GM12878 (cell line): ENCODE measurements around the gene GRIK4. TPM values are rescaled to one million over a fixed set of nuclear protein-coding genes. Genes with fewer than 3 reads are reported as not detected.

ENCODE experiments used
- ATAC-seq: fragments of 200-7000 bp; cut with Tn5 transposase; 3 replicates; pipeline ENCODE4 v1.9.1; 2020; ENCODE audit warnings: mild to moderate bottlenecking, moderate library complexity
- BruUV-seq: library from RNA; stranded (reverse); fragments of 400-500 nt; replicated peaks from 2 replicates; lab custom pipeline; 2021; lab: Mats Ljungman, UMichigan
- CTCF ChIA-PET: fragments of 300-600 bp; sonication (Branson Sonifier 250); formaldehyde crosslinking; extraction: SDS; loops from one replicate; lab custom pipeline; 2021; ENCODE audit warnings: inconsistent platforms; lab: Yijun Ruan, JAX
- POLR2A ChIA-PET: fragments of 350-600 bp; formaldehyde crosslinking; extraction: SDS; loops from one replicate; lab custom pipeline; 2021; ENCODE audit warnings: inconsistent platforms; lab: Charles Lee
- RAD21 ChIA-PET: fragments of 300-600 bp; sonication (Branson Sonifier 250); formaldehyde crosslinking; loops from one replicate; lab custom pipeline; 2023; ENCODE audit warnings: antibody characterized with exemption; ENCODE audit not compliant: unreplicated experiment; lab: Charles Lee
- SMC1A ChIA-PET: fragments of 300-600 bp; sonication (Branson Sonifier 250); formaldehyde crosslinking; loops from one replicate; lab custom pipeline; 2023; ENCODE audit not compliant: unreplicated experiment, uncharacterized antibody; lab: Charles Lee
- DNase-seq: peaks from one replicate; pipeline ENCODE4 v3.0.0-alpha.2; 2011; ENCODE audit warnings: low read depth, low spot score
- FAIRE-seq: peaks from 3 replicates; lab custom pipeline; 2011; peaks lifted over from hg19 to GRCh38; lab: Jason Lieb, UNC
- H2AFZ ChIP-seq: 2 replicates; pipeline ENCODE4 v1.6.0; 2011; ENCODE audit warnings: low read depth, low read length, control low read depth; ENCODE audit not compliant: control insufficient read depth
- H3K27ac ChIP-seq: 2 replicates; pipeline ENCODE4 v1.5.1; 2011; ENCODE audit warnings: control low read depth; ENCODE audit not compliant: control insufficient read depth, insufficient read depth
- H3K27me3 ChIP-seq, 2 experiments: replicated peaks in 1 of 2; 2 replicates each; pipeline versions ENCODE4 v1.6.0 to v1.6.1; 2011; ENCODE audit warnings: low read length in 1 of 2; ENCODE audit not compliant: control insufficient read depth in 2 of 2, insufficient read depth in 2 of 2
- H3K36me3 ChIP-seq, 2 experiments: 2 replicates each; pipeline ENCODE4 v1.5.1; 2011; ENCODE audit warnings: low read length in 1 of 2; ENCODE audit not compliant: control insufficient read depth in 2 of 2, insufficient read depth in 2 of 2
- H3K4me1 ChIP-seq: 2 replicates; pipeline ENCODE4 v1.6.1; 2011; ENCODE audit warnings: mild to moderate bottlenecking, low read length, moderate library complexity, mixed read lengths; ENCODE audit not compliant: control insufficient read depth, insufficient read depth
- H3K4me2 ChIP-seq: 2 replicates; pipeline ENCODE4 v1.6.0; 2011; ENCODE audit warnings: control low read depth; ENCODE audit not compliant: control insufficient read depth, insufficient read depth
- H3K4me3 ChIP-seq: fragments of 200-600 bp; sonication (generic); 2 replicates; pipeline ENCODE4 v1.5.1; 2016
- H3K79me2 ChIP-seq: 2 replicates; pipeline ENCODE4 v1.6.0; 2011; ENCODE audit warnings: low read length; ENCODE audit not compliant: control insufficient read depth, insufficient read depth
- H3K9ac ChIP-seq: 2 replicates; pipeline ENCODE4 v1.8.0; 2011; ENCODE audit warnings: low read length, control low read depth, mixed read lengths; ENCODE audit not compliant: control insufficient read depth, insufficient read depth
- H3K9me3 ChIP-seq: replicated peaks from 3 replicates; pipeline ENCODE4 v1.5.1; 2011; ENCODE audit warnings: mild to moderate bottlenecking, low read length; ENCODE audit not compliant: control insufficient read depth, insufficient read depth
- H4K20me1 ChIP-seq: 2 replicates; pipeline ENCODE4 v1.6.0; 2011; ENCODE audit not compliant: control insufficient read depth, insufficient read depth
- HSF1 ChIP-seq: fragments of 150-350 bp; IDR thresholded peaks from 2 replicates; pipeline ENCODE4 v1.6.1; 2014; ENCODE audit warnings: mild to moderate bottlenecking, low read depth, low read length
- RCOR1 ChIP-seq: conservative IDR thresholded peaks from 2 replicates; pipeline ENCODE4 v1.6.1; 2012; ENCODE audit warnings: low read depth, low read length, improper control_type of control experiment
- RELA ChIP-seq: fragments of 450-650 bp; IDR thresholded peaks from 2 replicates; pipeline ENCODE4 v1.8.0; 2014; ENCODE audit warnings: borderline replicate concordance; ENCODE audit not compliant: partially characterized antibody
- SKIL ChIP-seq: fragments of 450-650 bp; IDR thresholded peaks from 2 replicates; pipeline ENCODE4 v1.6.1; 2017; ENCODE audit warnings: mild to moderate bottlenecking, low read depth, inconsistent platforms; ENCODE audit not compliant: poor library complexity, severe bottlenecking
- ZNF622 ChIP-seq: fragments of 450-650 bp; IDR thresholded peaks from 2 replicates; pipeline ENCODE4 v1.6.1; 2017; ENCODE audit warnings: mild to moderate bottlenecking, inconsistent platforms
- WGBS: methylation state at CpG from one replicate; pipeline ENCODE4 v1.1.6; 2016; ENCODE audit warnings: low lambda C conversion rate; ENCODE audit not compliant: insufficient replicate concordance, insufficient coverage; ENCODE audit errors: missing lambda C conversion rate; 5-methylcytosine and 5-hydroxymethylcytosine counted together
- in situ Hi-C: fragments of 300-500 bp; cut with MboI; formaldehyde crosslinking; loops from 9 replicates; pipeline ENCODE4 v1.14.3; 2018; ENCODE audit warnings: mixed read lengths
- intact Hi-C: fragments of 100-400 bp; cut with micrococcal nuclease; formaldehyde crosslinking; loops from one replicate; pipeline ENCODE4 v1.14.2; 2022; ENCODE audit not compliant: unreplicated experiment
- polyA plus RNA-seq, 11 experiments: library from polyadenylated mRNA; depleted of rRNA in 4 of 11; unstranded in 6 of 11; stranded (reverse) in 5 of 11; fragments of >200 nt; fragmentation: Nextera tagmentation in 4 of 11; fragmentation: Illumina TruSeq in 1 of 11; extraction: Ambion mirVana in 4 of 11; extraction: Trizol in 1 of 11; gene quantifications; 1 replicate in 1 of 11; 2 replicates in 10 of 11; pipeline versions ENCODE4 v1.2.1 to v1.2.3, GENCODE V29; 2011 to 2016; ENCODE audit warnings: inconsistent platforms in 2 of 11, missing spikeins in 2 of 11, low read depth in 1 of 11
- total RNA-seq, 4 experiments: library from RNA; depleted of rRNA in 3 of 4; stranded (reverse); fragments of >200 nt in 3 of 4; fragmentation: Illumina TruSeq in 1 of 4; extraction: Trizol in 1 of 4; gene quantifications; 2 replicates each; pipeline versions ENCODE4 v1.2.1 to v1.2.3, GENCODE V29; 2013 to 2021
- TF ChIP-seq, protein P1 (sequence below): fragments of 450-650 bp; IDR thresholded peaks from 2 replicates; pipeline ENCODE4 v1.6.1; 2017; ENCODE audit warnings: borderline replicate concordance

Gene GRIK4
- total and polyA plus RNA-seq, 10 of the 15 experiments (the other 5 are each of a cell fraction or from before 2014, with no cell fraction given), result 0.33 to 3.6 (median 0.72) TPM

- SMC1A ChIA-PET, result interaction anchor here (0.6 to 1.9 kb wide), 11 partner anchors 11 to 120 kb away, joined by 3 to 11 read pairs (median 3); no protein-coding TSS in a partner anchor
- in situ Hi-C loops (no loop called here), intact Hi-C loops (loop anchor here (2.0 kb wide), 2 partner anchors 47 to 89 kb away; no protein-coding TSS in a partner anchor)
- Histone ChIP-seq H3K36me3 (no peaks in the 10 kb centered on the region), H2AFZ (peak overlapping the region; percentile 58), H4K20me1 (no peaks in the 10 kb centered on the region), H3K4me1 (peaks cover 18% of the 10 kb centered on the region), H3K27me3 (no peaks in the 10 kb centered on the region), H3K9ac (0 out of 2 replicates have a peak overlapping the region, but pooled peaks have one; percentile 24), H3K27ac (peak overlapping the region; percentile 35), H3K4me3 (no peak overlapping the region), H3K9me3 (no peaks in the 10 kb centered on the region), H3K4me2 (no peak overlapping the region), H3K79me2 (no peaks in the 10 kb centered on the region)
- peak; percentile 11 for ATAC-seq
- 69% methylated on average over 14 of the region's 14 CpGs for WGBS
- RAD21 ChIA-PET, result interaction anchor here (1.0 to 3.2 kb wide), 5 partner anchors 12 to 119 kb away, joined by 3 to 25 read pairs (median 7); no protein-coding TSS in a partner anchor
- CTCF ChIA-PET, result interaction anchor here (0.7 to 4.7 kb wide), 8 partner anchors 11 to 119 kb away, joined by 3 to 38 read pairs (median 4); no protein-coding TSS in a partner anchor
- peak; percentile 44 for FAIRE-seq
- TF ChIP-seq, protein P1, sequence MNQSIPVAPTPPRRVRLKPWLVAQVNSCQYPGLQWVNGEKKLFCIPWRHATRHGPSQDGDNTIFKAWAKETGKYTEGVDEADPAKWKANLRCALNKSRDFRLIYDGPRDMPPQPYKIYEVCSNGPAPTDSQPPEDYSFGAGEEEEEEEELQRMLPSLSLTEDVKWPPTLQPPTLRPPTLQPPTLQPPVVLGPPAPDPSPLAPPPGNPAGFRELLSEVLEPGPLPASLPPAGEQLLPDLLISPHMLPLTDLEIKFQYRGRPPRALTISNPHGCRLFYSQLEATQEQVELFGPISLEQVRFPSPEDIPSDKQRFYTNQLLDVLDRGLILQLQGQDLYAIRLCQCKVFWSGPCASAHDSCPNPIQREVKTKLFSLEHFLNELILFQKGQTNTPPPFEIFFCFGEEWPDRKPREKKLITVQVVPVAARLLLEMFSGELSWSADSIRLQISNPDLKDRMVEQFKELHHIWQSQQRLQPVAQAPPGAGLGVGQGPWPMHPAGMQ, result no peak
- TF ChIP-seq HSF1, result no peak
- TF ChIP-seq SKIL, result no peak
- no peak for TF ChIP-seq RELA
- TF ChIP-seq ZNF622, result no peak
- TF ChIP-seq RCOR1, result no peak
- DNase-seq, result no peak
- BruUV-seq, result TSS peak; percentile 87
- POLR2A ChIA-PET, result interaction anchor here (0.7 to 1.9 kb wide), 4 partner anchors 14 to 90 kb away, joined by 3 to 6 read pairs (median 4); no protein-coding TSS in a partner anchor
Observed at GRCh38 chr11:120565466-120566155, 54.1 kb downstream of the GRIK4 start.
